ES-I3 (cell line): ENCODE measurements around the gene RRP1.

Experiments
- H3K36me3 ChIP-seq: 2 replicates; pipeline ENCODE4 v1.6.1; 2013; ENCODE audit warnings: mild to moderate bottlenecking, low read length, control low read depth, moderate library complexity; ENCODE audit not compliant: insufficient read depth
- H3K4me1 ChIP-seq: 2 replicates; pipeline ENCODE4 v1.6.1; 2013; ENCODE audit warnings: mild to moderate bottlenecking, control low read depth, low read length; ENCODE audit not compliant: insufficient read depth
- H3K9ac ChIP-seq: 2 replicates; pipeline ENCODE4 v1.6.1; 2013; ENCODE audit warnings: low read depth, mild to moderate bottlenecking, low read length, moderate library complexity
- H3K9me3 ChIP-seq: 2 replicates; pipeline ENCODE4 v1.6.1; 2013; ENCODE audit warnings: mild to moderate bottlenecking, low read length, moderate library complexity; ENCODE audit not compliant: control insufficient read depth, insufficient read depth

The RRP1 gene

GRCh38 chr21:43794311-43794710 is 4.9 kb downstream of the RRP1 start:
- Histone ChIP-seq H3K9ac (no peak overlapping the region), H3K4me1 (0 out of 2 replicates have a peak, but pooled peaks cover 6% of the 10 kb centered on the region), H3K9me3 (no peaks in the 10 kb centered on the region), H3K36me3 (peaks cover 37% of the 10 kb centered on the region)

- peaks cover 37% of the 10 kb centered on the region for H3K36me3 ChIP-seq
- 0 out of 2 replicates have a peak, but pooled peaks cover 6% of the 10 kb centered on the region for H3K4me1 ChIP-seq
- H3K9me3 ChIP-seq, result no peaks in the 10 kb centered on the region
- H3K9ac ChIP-seq, result no peak overlapping the region
These were observed 5.5 kb downstream of the RRP1 start for GRCh38 chr21:43794857-43795256.

GRCh38 chr21:43797415-43797814 is 8.0 kb downstream of the RRP1 start:
- peaks cover 30% of the 10 kb centered on the region for H3K36me3 ChIP-seq
- no peaks in the 10 kb centered on the region for H3K9me3 ChIP-seq
- no peak overlapping the region for H3K9ac ChIP-seq
- H3K4me1 ChIP-seq, result no peaks in the 10 kb centered on the region

- H3K9me3 ChIP-seq, result no peaks in the 10 kb centered on the region
- H3K4me1 ChIP-seq, result no peaks in the 10 kb centered on the region
- no peak overlapping the region for H3K9ac ChIP-seq
- peaks cover 35% of the 10 kb centered on the region for H3K36me3 ChIP-seq
These were observed 8.7 kb downstream of the RRP1 start for GRCh38 chr21:43797925-43798715.

GRCh38 chr21:43799301-43799840 is 10.0 kb downstream of the RRP1 start:
- Histone ChIP-seq H3K9ac (no peak overlapping the region), H3K4me1 (no peaks in the 10 kb centered on the region), H3K9me3 (no peaks in the 10 kb centered on the region), H3K36me3 (peaks cover 28% of the 10 kb centered on the region)

- Histone ChIP-seq H3K36me3 (peaks cover 24% of the 10 kb centered on the region), H3K9me3 (no peaks in the 10 kb centered on the region), H3K9ac (no peak overlapping the region)
These were observed 10.7 kb downstream of the RRP1 start for GRCh38 chr21:43800124-43800523.

GRCh38 chr21:43800566-43800965 is 11.2 kb downstream of the RRP1 start:
- no peaks in the 10 kb centered on the region for H3K4me1 ChIP-seq
- peaks cover 20% of the 10 kb centered on the region for H3K36me3 ChIP-seq
- H3K9ac ChIP-seq, result no peak overlapping the region
- no peaks in the 10 kb centered on the region for H3K9me3 ChIP-seq

More at GRCh38 chr21:43800124-43800523, 10.7 kb downstream of the RRP1 start:
- H3K4me1 ChIP-seq, result no peaks in the 10 kb centered on the region

GRCh38 chr21:43801006-43801783 is 11.8 kb downstream of the RRP1 start:
- H3K9me3 ChIP-seq, result no peaks in the 10 kb centered on the region
- no peak overlapping the region for H3K9ac ChIP-seq
- H3K4me1 ChIP-seq, result no peaks in the 10 kb centered on the region
- H3K36me3 ChIP-seq, result peaks cover 18% of the 10 kb centered on the region

GRCh38 chr21:43802713-43803313 is 13.4 kb downstream of the RRP1 start:
- Histone ChIP-seq H3K9ac (no peak overlapping the region), H3K4me1 (no peaks in the 10 kb centered on the region)

GRCh38 chr21:43803558-43804300 is 14.4 kb downstream of the RRP1 start:
- H3K4me1 ChIP-seq, result no peaks in the 10 kb centered on the region
- H3K36me3 ChIP-seq, result peaks cover 8% of the 10 kb centered on the region
- no peak overlapping the region for H3K9ac ChIP-seq
- no peaks in the 10 kb centered on the region for H3K9me3 ChIP-seq

More at GRCh38 chr21:43802713-43803313, 13.4 kb downstream of the RRP1 start:
- peaks cover 12% of the 10 kb centered on the region for H3K36me3 ChIP-seq
- H3K9me3 ChIP-seq, result no peaks in the 10 kb centered on the region

GRCh38 chr21:43805275-43805800 is 16.0 kb downstream of the RRP1 start:
- no peaks in the 10 kb centered on the region for H3K9me3 ChIP-seq
- no peak overlapping the region for H3K9ac ChIP-seq
- H3K36me3 ChIP-seq, result peaks cover 8% of the 10 kb centered on the region
- H3K4me1 ChIP-seq, result no peaks in the 10 kb centered on the region

GRCh38 chr21:43806017-43806710 is 16.8 kb downstream of the RRP1 start:
- Histone ChIP-seq H3K36me3 (peaks cover 8% of the 10 kb centered on the region), H3K9ac (no peak overlapping the region), H3K9me3 (no peaks in the 10 kb centered on the region), H3K4me1 (peaks cover 3% of the 10 kb centered on the region; the same call in 1 of the 2 replicates)

GRCh38 chr21:43808367-43808766 is 19.0 kb downstream of the RRP1 start:
- Histone ChIP-seq H3K4me1 (peaks cover 12% of the 10 kb centered on the region; the same call in 1 of the 2 replicates), H3K9me3 (no peaks in the 10 kb centered on the region), H3K36me3 (no peaks in the 10 kb centered on the region; the same call in 1 of the 2 replicates), H3K9ac (no peak overlapping the region)
